HTERT RPE-1 (cell line): ENCODE data around the gene FAM50B.

Experiments
- in situ Hi-C: fragments of 300-500 bp; cut with MboI; formaldehyde crosslinking; loops from 4 replicates; pipeline ENCODE4 v1.14.3; 2020; ENCODE audit warnings: low sequenced_read_pairs

FAM50B gene

DNA sequence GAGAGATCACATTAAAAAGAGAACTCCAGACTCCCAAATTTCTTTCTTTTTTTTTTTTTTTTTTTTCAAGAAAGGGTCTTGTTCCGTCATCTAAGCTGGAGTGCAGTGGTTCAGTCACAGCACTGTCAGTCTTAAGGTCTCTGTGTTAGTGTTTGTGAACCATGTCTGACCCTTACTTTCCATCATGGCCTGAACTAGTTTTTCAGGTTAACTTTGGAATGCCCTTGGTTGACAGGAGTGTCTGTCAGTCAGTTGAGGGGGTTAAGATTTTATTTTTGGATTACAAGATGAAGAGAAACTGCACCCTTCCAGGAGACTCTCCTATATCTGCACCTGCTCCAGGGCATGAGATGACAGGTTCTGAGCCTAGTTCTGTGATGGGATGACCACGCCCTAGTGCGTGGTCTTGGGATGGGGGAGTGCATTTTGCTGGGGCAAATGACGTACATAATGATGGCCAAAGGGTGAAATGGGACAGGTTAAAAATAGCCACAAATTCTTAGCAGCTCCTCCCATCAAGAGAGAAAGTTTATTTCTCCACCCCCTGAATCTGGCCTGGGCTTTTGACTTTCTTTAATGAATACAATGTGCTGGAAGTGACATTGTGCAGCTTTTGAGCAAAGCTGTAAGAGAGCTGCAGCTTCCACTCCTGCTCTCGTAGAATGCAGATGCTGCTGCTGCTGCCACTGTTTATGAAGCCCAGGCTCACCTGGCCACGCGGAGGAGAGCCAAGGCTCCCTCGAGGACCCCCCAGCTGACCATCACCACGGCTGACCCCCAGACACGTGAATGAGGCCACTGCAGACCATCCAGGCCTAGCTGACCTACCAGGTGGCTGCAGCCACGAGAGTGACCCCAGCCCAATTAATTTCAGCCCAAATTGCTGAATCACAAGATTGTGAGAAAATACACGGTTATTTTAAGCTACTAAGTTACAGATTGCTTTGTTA is 29.7 kb upstream of the FAM50B start:
- in situ Hi-C loops: no loop called here

DNA sequence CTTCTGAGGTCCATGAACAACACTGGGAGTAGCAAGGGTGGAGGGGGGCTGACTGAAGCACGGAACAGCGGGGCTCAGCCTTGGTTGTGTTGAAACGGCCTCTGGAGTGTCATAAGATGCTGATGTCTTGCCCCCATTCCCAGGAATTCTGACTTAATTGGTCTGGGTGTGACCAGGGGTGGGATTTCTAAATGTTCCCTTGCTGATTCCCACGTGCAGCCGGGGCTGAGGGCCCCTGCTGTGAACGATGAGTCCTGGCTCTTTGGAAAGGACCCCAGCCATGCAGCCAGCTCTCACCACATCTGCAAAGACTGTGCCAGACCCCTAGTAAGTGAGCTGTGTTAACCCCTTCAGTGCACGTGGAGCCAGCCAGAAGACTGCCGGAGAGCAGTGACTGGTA is 28.6 kb upstream of the FAM50B start:
- in situ Hi-C loops: no loop called here

DNA sequence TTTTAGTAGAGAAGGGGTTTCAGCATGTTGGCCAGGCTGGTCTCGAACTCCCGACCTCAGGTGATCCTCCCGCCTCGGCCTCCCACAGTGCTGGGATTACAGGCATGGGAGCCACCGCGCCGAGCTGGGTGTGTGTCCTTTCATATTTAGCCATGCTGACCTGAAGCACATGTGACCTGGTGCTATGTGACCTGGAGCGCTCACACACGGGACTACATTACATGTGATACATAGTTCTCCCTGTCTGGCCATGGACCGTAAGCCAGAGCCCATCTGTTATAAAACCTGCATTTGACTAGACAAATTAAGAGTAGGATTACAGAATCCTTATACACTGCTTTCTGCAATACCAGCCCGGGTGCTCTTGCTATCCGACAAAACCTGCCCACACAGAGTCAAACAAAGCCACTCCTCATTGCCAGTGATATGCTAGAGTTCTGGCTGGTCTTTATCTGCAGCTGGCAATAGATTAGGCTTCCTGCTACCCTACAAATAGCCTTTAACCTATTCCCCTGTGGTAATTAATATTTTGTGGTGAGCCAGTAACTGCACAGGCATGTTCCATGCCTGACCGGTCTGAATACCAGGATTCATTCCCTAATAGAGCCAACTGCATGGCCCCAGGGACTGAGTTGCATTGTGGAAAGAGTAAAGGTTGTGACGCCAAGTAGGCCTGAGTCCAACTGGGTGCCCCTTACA is 26.3 kb upstream of the FAM50B start:
- in situ Hi-C loops: no loop called here

DNA sequence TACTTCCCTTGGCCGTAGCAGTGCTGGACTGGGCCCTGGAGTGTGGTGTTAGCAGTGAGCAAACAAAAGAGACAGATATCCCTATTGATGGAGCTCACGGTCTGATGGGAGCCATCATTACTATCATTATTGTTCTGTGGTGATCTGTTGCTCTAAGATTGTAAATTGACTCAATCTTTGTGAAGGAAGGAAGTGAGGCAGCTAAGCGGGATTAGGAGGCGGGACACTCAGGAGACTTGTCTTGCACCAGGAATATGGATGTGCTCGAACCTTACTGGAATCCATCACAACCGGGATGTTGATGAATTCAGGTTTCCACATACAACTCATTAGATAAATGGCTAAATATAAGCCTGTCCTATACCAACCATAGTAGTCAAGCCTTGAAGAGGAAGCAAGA is 25.5 kb upstream of the FAM50B start:
- in situ Hi-C loops: no loop called here

DNA sequence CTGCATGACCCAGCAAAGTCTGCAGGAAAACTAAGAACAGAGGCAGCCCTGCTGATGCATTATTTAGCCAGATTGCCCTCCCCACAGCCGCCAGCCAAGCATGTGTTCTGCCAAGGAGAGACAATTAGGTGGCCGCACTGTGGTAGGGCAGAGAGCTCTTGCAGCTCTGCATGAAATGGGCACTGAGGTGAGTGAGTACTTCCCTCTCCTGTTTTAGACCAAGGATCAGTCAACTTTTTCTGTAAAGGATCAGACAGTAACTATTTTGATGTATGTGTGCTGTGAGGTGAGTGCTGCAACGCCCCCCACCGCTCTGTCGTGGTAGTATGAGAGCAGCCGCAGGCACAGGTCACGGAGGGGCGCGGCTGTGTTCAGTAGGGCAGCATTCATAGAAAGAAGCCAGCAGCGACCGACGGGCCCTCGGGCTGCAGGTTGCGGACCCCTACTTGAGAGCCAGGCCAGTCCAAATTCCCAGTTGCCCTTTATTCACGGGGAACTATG is 23.8 kb upstream of the FAM50B start:
- in situ Hi-C loops: no loop called here

DNA sequence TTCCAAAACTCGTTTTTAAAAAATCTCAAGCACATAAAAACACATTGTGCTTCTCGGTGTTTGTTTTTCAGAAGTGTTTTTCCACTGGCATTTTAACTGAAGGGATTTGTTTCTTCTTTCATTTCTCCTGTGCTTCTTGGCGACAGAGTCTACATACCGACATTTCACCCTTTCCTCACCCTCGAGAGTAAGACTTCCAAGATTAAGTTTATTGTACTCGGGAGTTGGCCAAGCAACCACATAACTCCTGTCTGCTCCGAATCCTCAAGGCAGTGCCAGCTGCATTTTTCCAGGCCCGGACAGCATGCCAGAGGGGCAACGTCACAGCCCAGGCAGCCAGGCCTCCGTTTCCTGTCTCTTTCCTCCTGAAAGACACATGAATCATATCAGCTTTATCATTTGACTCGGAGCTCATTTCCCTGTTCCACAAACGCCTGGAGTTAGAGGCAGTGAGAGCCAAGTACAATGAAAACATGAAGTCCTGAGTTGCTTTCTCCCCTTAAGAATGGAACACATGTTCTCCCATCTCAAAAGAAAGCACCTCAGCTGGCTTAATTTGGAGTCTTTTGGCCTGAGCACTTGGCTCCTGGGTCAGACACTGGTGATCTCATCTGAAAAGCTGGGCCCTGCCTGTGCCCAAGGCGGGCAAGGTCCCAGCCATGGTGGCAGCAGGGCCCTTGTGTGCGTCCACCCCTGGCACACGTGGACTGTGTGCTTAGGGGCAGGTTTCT is 23.2 kb upstream of the FAM50B start:
- in situ Hi-C loops: no loop called here

DNA sequence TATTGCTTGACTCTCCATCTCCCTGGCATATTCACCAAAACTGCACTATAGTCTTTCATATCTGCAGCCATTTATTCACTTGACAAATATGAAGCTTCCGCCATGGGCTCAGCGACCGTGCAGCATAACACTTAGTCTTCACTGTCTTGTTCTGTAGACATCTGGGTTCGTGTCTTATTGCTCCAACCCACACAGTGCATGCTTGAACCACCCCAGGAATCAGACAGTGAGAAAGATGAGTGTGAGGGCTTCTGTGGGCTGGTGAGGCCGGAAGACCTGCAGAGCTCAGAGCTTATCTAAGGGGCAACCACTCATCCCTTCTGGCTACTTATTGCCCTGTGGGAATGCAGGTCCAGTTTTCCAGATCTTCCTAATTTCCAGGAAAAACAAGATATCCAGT is 19.9 kb upstream of the FAM50B start:
- in situ Hi-C loops: no loop called here

DNA sequence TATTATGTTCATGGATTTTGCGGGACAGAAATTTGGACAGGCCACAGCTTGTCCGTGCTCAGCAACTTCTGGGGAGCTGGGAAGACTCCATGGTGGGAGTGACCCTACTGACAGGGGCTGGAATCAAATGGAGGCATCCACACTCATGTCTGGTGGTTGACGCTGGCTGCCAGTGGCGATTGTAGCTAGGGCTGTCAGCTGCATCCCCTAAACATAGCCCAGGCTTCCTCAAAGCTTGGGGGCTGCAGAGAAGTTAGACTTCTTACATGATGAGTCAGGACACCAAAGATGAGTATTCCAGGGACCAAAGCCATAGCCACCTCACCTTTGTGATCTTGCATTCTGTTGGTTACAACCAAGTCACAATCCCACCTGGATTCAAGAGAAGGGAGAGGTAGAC is 18.4 kb upstream of the FAM50B start:
- in situ Hi-C loops: no loop called here

DNA sequence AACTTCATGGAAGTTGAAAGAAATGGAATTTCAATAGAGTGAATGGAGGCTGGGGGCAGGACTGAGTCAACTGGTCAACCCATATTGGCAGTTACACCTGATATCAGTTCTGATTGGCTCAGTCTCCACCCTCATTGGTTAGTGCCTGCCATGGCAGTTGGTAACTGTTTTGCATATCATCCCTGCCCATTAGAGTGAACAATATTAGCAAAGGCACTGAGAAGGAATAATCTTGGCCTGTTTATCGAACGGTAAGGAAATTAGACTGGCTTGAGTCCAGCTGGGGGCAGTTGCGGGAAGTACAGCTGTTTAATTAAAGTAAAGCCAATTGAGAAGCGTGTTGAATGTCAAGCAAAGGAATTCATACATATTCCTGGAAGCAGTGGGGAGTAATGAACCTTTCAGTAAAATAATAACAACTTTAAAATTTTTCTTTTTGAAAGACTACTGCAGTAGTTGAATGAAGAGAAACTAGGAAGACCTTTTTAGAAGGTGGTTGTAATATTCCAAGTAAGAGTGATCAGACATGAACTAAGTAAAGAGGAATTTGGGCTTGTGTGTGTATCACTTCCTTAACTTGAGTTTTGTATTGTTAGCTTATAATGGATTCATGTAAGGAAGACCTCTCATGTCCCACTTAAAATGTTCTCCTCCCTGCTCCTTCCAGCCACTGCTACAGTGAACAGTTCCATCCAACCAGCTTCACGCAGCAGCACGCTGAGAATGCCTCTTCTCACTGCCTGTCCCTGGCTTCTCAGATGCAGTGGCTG is 17.2 kb upstream of the FAM50B start:
- in situ Hi-C loops: no loop called here

DNA sequence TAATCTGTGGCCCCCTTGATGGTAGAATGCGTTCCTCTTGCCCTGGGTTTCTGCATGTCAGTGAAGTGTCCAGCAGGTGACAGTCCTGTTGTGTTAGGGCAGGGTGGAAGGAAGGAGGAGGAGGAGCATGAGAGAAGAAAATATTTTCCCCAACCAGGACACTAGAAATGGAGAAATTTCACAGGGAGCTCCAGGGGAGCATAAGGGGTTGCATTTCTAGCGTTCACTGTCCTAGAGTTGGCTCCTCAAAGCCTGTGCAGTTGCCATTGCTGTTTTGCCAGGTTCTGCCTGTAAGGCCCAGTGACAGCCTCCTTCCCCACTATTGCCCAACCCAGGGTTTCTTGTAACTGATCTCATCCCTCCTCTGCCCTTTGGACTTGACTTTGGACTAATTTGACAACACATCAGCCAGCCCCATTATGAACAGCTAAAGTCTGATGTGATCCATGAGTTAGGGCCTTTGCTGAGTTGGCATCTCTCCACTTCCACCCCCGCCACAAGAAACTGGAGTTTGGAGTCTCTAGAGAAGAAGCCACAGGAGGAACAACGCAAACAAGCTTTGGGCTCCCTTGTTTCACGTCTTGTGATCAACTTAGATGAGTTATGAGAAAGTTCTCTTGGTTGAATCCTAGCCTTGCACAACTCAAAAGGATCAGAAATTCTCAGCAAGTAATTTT is 14.0 kb upstream of the FAM50B start:
- in situ Hi-C loops: no loop called here

DNA sequence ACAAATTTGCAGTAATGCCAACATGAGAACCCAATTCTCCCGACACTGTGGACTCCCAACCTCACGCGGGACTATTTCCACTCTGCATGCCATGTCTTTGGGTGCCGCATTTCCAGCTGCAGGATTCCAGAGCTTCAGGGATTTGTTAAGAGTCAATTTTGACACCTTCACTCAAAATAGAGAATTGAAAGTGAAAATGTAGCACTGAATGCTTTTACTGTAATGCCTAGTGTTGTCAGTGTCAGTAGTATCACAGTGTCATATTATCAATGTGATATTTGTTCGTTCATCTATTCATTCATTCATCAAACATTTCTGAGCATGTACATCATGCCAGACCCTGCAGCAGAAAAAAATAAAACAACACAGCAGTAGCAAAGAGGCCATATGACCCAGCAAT is 13.4 kb upstream of the FAM50B start:
- in situ Hi-C loops: no loop called here

DNA sequence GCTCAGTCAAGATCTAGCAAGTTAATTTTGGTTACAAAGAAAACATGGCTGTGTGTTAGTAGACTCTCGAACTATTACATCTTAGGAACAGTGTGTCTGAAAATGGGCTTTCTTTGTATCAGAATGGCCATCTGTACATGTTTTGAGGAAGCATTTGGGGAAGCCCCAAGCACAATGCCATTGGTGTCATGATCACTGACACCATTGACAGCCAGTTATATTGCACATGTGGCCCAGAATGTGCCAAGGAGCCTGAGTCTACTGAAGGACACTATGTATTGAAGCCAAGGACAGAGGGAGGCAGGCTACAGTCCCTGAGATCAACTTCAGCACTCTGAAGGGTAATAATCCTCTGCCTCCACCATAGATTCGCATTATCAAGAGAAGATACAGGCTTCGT is 12.6 kb upstream of the FAM50B start:
- in situ Hi-C loops: no loop called here

DNA sequence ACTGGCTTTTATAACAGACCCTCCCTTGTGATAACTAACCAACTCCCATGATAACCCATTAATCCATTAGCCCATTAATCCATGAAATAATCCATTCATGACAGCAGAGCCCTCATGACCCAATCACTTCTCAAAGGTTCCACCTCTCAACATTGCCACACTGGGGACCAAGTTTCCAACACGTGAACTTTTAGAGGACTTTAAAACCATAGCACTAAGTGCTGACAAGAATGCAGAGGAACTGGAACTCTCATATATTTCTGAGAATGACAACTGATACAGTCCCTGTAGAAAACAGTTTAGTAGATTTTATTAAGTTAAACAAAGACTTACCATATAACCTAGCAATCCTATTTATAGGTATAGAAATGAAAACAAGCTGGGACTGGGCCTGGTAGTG is 11.4 kb upstream of the FAM50B start:
- in situ Hi-C loops: no loop called here

DNA sequence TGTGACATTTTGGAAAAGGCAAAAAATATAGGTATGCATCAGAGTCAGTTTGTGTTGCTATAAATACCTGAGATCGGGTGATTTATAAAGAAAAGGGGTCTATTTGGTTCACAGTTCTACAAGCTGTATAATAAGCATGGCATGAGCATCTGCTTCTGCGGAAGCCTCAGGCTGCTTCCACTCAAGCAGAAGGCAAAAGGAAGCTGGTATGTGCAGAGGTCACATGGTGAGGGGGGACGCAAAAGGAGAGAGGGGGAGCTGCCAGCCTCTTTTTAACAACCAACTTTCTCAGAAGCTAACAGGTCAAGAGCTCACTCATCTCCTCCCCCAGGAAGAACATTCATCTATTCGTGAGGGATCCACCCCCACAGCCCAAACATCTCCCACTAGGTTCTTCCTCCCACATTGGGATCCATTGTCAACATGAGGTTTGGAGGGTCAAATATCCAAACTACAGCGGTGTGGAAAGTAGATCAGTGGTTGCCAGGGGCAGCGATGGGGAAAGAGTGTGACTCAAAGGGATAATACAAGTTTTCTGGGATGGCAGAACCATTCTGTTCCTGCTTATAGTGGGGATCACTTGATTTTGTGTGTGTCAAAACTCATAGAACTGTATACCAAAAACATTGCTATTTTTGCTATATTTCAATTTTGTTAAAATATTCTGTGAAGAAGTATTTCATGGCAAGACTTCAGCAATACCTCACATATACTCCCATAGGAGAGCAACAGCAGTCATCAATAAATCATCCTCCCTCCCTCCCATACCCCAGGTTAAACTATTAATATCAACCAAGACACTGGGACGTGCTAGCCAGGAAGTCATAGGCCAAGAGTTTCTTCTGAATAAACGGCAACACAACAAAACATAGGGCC is 9.9 kb upstream of the FAM50B start:
- in situ Hi-C loops: no loop called here

DNA sequence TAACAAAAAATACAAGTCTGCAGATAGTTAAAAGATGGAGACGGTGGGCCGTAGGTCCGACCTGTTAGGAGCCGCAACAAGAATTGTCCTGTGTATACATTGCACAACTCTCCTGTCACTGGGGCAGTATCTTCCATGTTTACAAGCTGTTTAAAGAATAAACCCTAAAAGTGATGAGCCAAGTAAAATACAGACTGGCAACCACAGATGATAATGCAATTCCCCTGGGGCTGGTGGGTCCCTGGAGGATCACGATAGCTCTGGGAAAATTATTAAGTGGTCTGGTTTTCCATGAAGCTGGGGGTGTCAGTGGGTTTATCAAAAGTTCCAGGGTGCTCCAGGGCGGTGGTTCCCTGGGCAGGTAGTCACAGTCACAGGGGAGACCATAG is 8.1 kb upstream of the FAM50B start:
- in situ Hi-C loops: no loop called here

DNA sequence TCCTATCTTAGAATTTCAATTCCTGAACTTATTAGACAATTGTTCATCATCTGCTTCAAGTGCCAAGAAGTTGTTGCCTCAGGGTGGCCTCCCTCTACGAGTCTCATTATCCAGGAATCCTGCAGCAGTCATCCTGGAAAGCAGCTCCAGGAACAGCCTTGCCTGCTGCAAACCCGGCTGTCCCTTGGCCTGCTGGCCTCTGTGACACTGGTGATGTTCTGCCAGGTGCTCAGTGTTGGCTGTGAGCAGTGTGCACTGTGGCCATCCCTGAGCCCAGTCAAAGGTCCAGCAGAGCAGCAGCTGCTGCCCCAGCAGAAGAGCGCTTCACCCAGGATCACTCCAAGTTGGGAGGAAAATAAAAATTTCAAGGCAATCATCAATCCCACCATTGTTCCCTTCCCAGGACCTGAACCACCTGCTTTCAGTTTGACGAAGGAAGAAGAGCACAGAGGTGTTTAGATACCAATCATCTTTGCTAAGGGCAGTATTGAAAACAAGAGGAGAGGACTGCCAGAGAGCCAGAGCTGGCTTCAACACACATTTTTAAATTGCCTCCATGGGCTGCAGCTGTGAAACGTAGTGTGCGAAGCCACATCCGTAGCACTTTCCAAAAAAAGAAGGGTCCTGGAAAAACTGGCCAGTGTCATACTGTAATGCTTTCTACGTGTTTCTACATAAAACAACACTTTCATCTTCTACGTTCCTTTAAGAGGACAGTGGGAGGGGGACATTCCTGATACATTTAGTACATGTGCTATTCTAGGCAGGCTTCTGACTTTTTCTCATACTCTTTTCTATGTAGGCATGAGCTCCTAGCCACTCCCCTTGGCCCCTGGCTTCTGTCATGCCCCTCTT is 7.2 kb upstream of the FAM50B start:
- in situ Hi-C loops: no loop called here

DNA sequence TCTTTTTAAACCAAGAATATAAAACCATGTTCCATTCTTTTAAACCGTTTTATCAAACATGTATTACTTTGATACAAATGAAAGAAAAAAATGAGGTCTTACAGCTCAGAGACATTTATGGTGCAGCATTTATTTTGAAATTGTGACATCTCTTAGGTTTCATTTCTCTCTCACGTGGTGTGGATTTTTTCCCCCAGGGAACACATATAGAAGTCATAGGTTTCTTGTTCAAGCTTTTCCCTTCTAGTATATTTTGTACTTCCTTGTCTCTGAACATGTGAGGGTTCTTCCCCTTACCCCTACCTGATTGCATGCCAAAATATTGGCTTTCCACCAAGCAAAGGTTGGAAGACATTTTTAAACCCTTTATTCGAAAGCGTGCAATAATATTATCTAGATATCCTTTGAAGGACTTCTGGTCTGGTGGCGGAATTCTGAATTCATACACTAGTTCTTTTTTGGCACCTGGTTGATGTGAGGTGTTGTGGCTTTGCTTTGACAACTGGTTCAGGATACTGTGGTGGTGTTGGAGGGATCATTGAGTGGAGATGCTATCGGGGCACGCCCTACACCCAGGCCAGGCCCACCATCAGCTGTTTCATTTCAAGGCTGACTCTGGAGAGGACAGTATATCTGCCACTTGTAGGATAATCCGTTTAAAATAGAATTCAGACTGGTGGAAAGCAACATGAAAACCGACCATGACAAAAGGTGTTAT is 5.6 kb upstream of the FAM50B start:
- in situ Hi-C loops: no loop called here

DNA sequence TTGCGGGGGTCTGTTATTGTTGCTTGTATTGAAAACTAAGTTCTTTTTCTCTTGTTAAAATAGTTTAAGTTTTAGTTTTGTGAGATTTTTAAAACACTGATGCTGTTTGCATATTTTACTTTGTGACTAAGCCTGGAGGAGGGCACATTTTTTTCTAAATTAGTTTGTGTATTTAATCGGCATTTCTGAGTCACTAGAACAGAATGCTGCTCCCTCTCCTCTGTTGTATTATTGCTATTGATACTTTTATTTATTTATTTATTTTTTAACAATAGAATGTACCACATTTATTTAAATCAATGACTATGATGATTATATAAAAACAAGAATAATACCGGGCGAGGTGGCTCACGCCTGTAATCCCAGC is 5.1 kb upstream of the FAM50B start:
- in situ Hi-C loops: no loop called here
